Measurements from ENCODE around the gene SCLT1.

- TF ChIP-seq CTCF (conservative IDR thresholded peaks at IDR 0.05; ENCODE audit: low read length) (no peak), EZH2phosphoT487 (IDR thresholded peaks at IDR 0.05; ENCODE audit: borderline replicate concordance) (no peak)
These were observed 256.1 kb downstream of the SCLT1 start for GRCh38 chr4:128837198-128837597.

All from Loucy (cell line).